Measurements from ENCODE around the gene SF1.

The SF1 gene

GRCh38 chr11:64736654-64737053 is 41.7 kb downstream of the SF1 start:
- ChIA-PET POLR2A (no interaction called here), CTCF (no interaction called here)
- no peak for TF ChIP-seq NFRKB (IDR thresholded peaks at IDR 0.05)
- no peak for TF ChIP-seq PKNOX1 (IDR thresholded peaks at IDR 0.05)
- no peak for TF ChIP-seq TARDBP (IDR thresholded peaks at IDR 0.05)
- no peak for TF ChIP-seq ELF4 (IDR thresholded peaks at IDR 0.05)
- DNase-seq (ENCODE audit: extremely low spot score): no peak

- no peak for DNase-seq (ENCODE audit: extremely low spot score)
- POLR2A ChIA-PET: no interaction called here
- CTCF ChIA-PET: interaction anchor here (0.6 to 1.0 kb wide), 2 partner anchors 47 to 540 kb away, joined by 3 to 5 read pairs; no protein-coding TSS in a partner anchor
- TF ChIP-seq FOXM1 (IDR thresholded peaks at IDR 0.05; ENCODE audit: borderline replicate concordance) (no peak), PKNOX1 (IDR thresholded peaks at IDR 0.05) (no peak), TARDBP (IDR thresholded peaks at IDR 0.05) (no peak), CTBP1 (IDR thresholded peaks at IDR 0.05; ENCODE audit: borderline replicate concordance) (no peak), ARNT (IDR thresholded peaks at IDR 0.05) (no peak), L3MBTL2 (conservative IDR thresholded peaks at IDR 0.05) (no peak), LEF1 (IDR thresholded peaks at IDR 0.05; ENCODE audit: borderline replicate concordance) (no peak)
Observed at GRCh38 chr11:64735725-64736259, 42.5 kb downstream of the SF1 start.

GRCh38 chr11:64734811-64735724 is 43.3 kb downstream of the SF1 start:
- no peak for DNase-seq (ENCODE audit: extremely low spot score)
- CTCF ChIA-PET: interaction anchor here (1.0 kb wide), 1 partner anchor 46 kb away, joined by 3 read pairs; no protein-coding TSS in a partner anchor

GRCh38 chr11:64731601-64732000 is 46.7 kb downstream of the SF1 start:
- CTCF ChIA-PET: no interaction called here
- no peak for TF ChIP-seq TARDBP (IDR thresholded peaks at IDR 0.05)
- POLR2A ChIA-PET: no interaction called here
- DNase-seq (ENCODE audit: extremely low spot score): no peak

More at GRCh38 chr11:64734811-64735724, 43.3 kb downstream of the SF1 start:
- TF ChIP-seq ARNT (IDR thresholded peaks at IDR 0.05): no peak
- no peak for TF ChIP-seq FOXK2 (IDR thresholded peaks at IDR 0.05)
- TF ChIP-seq FOXM1 (IDR thresholded peaks at IDR 0.05; ENCODE audit: borderline replicate concordance): no peak
- TF ChIP-seq FOXA1 (IDR thresholded peaks at IDR 0.05): no peak
- no peak for TF ChIP-seq L3MBTL2 (conservative IDR thresholded peaks at IDR 0.05)
- no peak for TF ChIP-seq TARDBP (IDR thresholded peaks at IDR 0.05)
- no peak for TF ChIP-seq CTBP1 (IDR thresholded peaks at IDR 0.05; ENCODE audit: borderline replicate concordance)
- no peak for TF ChIP-seq NFRKB (IDR thresholded peaks at IDR 0.05)
- no peak for TF ChIP-seq ZNF384 (IDR thresholded peaks at IDR 0.05)
- no peak for TF ChIP-seq PKNOX1 (IDR thresholded peaks at IDR 0.05)
- no peak for TF ChIP-seq SUZ12 (IDR thresholded peaks at IDR 0.05)
- no peak for TF ChIP-seq HDGF (IDR thresholded peaks at IDR 0.05; ENCODE audit: borderline replicate concordance)
- TF ChIP-seq BHLHE40 (IDR thresholded peaks at IDR 0.05; ENCODE audit: borderline replicate concordance): no peak
- no peak for TF ChIP-seq LEF1 (IDR thresholded peaks at IDR 0.05; ENCODE audit: borderline replicate concordance)
- TF ChIP-seq SP1 (IDR thresholded peaks at IDR 0.05): no peak
- no peak for TF ChIP-seq ELF4 (IDR thresholded peaks at IDR 0.05)
- POLR2A ChIA-PET: no interaction called here

GRCh38 chr11:64729851-64730382 is 48.4 kb downstream of the SF1 start:
- no peak for TF ChIP-seq FOXA1 (IDR thresholded peaks at IDR 0.05)
- POLR2A ChIA-PET: no interaction called here
- DNase-seq (ENCODE audit: extremely low spot score): peak; percentile 85
- CTCF ChIA-PET: no interaction called here

- POLR2A ChIA-PET: no interaction called here
Observed at GRCh38 chr11:64728757-64729365, 49.5 kb downstream of the SF1 start.

More at GRCh38 chr11:64728757-64729365, 49.5 kb downstream of the SF1 start:
- no peak for DNase-seq (ENCODE audit: extremely low spot score)
- CTCF ChIA-PET: no interaction called here
- TF ChIP-seq CTBP1 (IDR thresholded peaks at IDR 0.05; ENCODE audit: borderline replicate concordance): no peak
- TF ChIP-seq PKNOX1 (IDR thresholded peaks at IDR 0.05): no peak
- TF ChIP-seq HDGF (IDR thresholded peaks at IDR 0.05; ENCODE audit: borderline replicate concordance): no peak
- no peak for TF ChIP-seq FOXA1 (IDR thresholded peaks at IDR 0.05)
- no peak for TF ChIP-seq SUZ12 (IDR thresholded peaks at IDR 0.05)
- TF ChIP-seq NFRKB (IDR thresholded peaks at IDR 0.05): no peak
- no peak for TF ChIP-seq FOXK2 (IDR thresholded peaks at IDR 0.05)
- TF ChIP-seq ELF4 (IDR thresholded peaks at IDR 0.05): no peak
- no peak for TF ChIP-seq LEF1 (IDR thresholded peaks at IDR 0.05; ENCODE audit: borderline replicate concordance)
- TF ChIP-seq BHLHE40 (IDR thresholded peaks at IDR 0.05; ENCODE audit: borderline replicate concordance): no peak
- no peak for TF ChIP-seq TARDBP (IDR thresholded peaks at IDR 0.05)
- TF ChIP-seq FOXM1 (IDR thresholded peaks at IDR 0.05; ENCODE audit: borderline replicate concordance): no peak
- TF ChIP-seq ARNT (IDR thresholded peaks at IDR 0.05): no peak
- TF ChIP-seq ZNF384 (IDR thresholded peaks at IDR 0.05): no peak
- no peak for TF ChIP-seq L3MBTL2 (conservative IDR thresholded peaks at IDR 0.05)
